OCI-LY3 (cell line): ENCODE data around the gene LRRC32.

Experiments used
- CTCF ChIP-seq: fragments of 200-600, 300-600 bp; sonication (generic); IDR thresholded peaks from 2 replicates; pipeline ENCODE4 v1.5.1; 2014; ENCODE audit warnings: antibody characterized with exemption, low read length, low read depth
- EZH2phosphoT487 ChIP-seq: fragments of 200-600 bp; shearing (Covaris generic); IDR thresholded peaks from 2 replicates; pipeline ENCODE4 v1.6.1; 2018; ENCODE audit warnings: antibody characterized with exemption, mixed run types, low read depth

GRCh38 chr11:76709756-76710155 lies 39.2 kb upstream of the LRRC32 start:
- TF ChIP-seq CTCF (no peak), EZH2phosphoT487 (no peak)
